ENCODE results near the gene HIBADH.
"Not testable (repeated sequence)": the region's sequence is repeated elsewhere in the genome, so short reads cannot be mapped to it uniquely, and the experiment has no call there.

HIBADH gene

GRCh38 chr7:27678617-27679260 is 16.1 kb upstream of the HIBADH start:
- DNase-seq (ENCODE audit: low spot score), result no peak

- peak; percentile 20 for DNase-seq (ENCODE audit: low spot score)
These were observed 15.4 kb upstream of the HIBADH start for GRCh38 chr7:27677912-27678612.

GRCh38 chr7:27674126-27674525 is 11.4 kb upstream of the HIBADH start:
- not testable (repeated sequence) for DNase-seq (ENCODE audit: low spot score)

- no peak for DNase-seq (ENCODE audit: low spot score)
These were observed 9.0 kb upstream of the HIBADH start for GRCh38 chr7:27671675-27672074.

- no peak for DNase-seq (ENCODE audit: low spot score)
These were observed 8.0 kb upstream of the HIBADH start for GRCh38 chr7:27670676-27671075.

GRCh38 chr7:27670177-27670576 is 7.5 kb upstream of the HIBADH start:
- no peak for DNase-seq (ENCODE audit: low spot score)

- DNase-seq (ENCODE audit: low spot score), result no peak
These were observed 2.8 kb upstream of the HIBADH start for GRCh38 chr7:27665531-27665930.

GRCh38 chr7:27663989-27664331 is 1.3 kb upstream of the HIBADH start:
- DNase-seq (ENCODE audit: low spot score), result no peak

GRCh38 chr7:27661811-27662489 is 733 bp downstream of the HIBADH start:
- DNase-seq (ENCODE audit: low spot score), result peak; percentile 20

- DNase-seq (ENCODE audit: low spot score), result no peak
These were observed 6.0 kb downstream of the HIBADH start for GRCh38 chr7:27656724-27657123.

- no peak for DNase-seq (ENCODE audit: low spot score)
These were observed 7.5 kb downstream of the HIBADH start for GRCh38 chr7:27655184-27655583.

GRCh38 chr7:27652518-27652917 is 10.2 kb downstream of the HIBADH start:
- DNase-seq (ENCODE audit: low spot score), result no peak

- no peak for DNase-seq (ENCODE audit: low spot score)
These were observed 11.0 kb downstream of the HIBADH start for GRCh38 chr7:27651702-27652101.

GRCh38 chr7:27650283-27650682 is 12.4 kb downstream of the HIBADH start:
- no peak for DNase-seq (ENCODE audit: low spot score)

- no peak for DNase-seq (ENCODE audit: low spot score)
These were observed 15.2 kb downstream of the HIBADH start for GRCh38 chr7:27647489-27647888.

GRCh38 chr7:27647046-27647445 is 15.6 kb downstream of the HIBADH start:
- no peak for DNase-seq (ENCODE audit: low spot score)

- DNase-seq (ENCODE audit: low spot score), result no peak
These were observed 20.4 kb downstream of the HIBADH start for GRCh38 chr7:27642271-27642670.

GRCh38 chr7:27641581-27642230 is 21.0 kb downstream of the HIBADH start:
- DNase-seq (ENCODE audit: low spot score), result no peak

GRCh38 chr7:27640884-27641574 is 21.7 kb downstream of the HIBADH start:
- DNase-seq (ENCODE audit: low spot score), result no peak

- DNase-seq (ENCODE audit: low spot score), result no peak
These were observed 22.8 kb downstream of the HIBADH start for GRCh38 chr7:27639851-27640250.

- DNase-seq (ENCODE audit: low spot score), result not testable (repeated sequence)
These were observed 23.6 kb downstream of the HIBADH start for GRCh38 chr7:27639048-27639447.

GRCh38 chr7:27636326-27637006 is 26.2 kb downstream of the HIBADH start:
- no peak for DNase-seq (ENCODE audit: low spot score)

Data from iPS-NIHi11 (cell line).